NCI-H345 (cell line): ENCODE measurements around the gene SUMO3.

Source experiments
- DNase-seq: peaks from one replicate; lab custom pipeline; 2025; lab: John Stamatoyannopoulos, UW

Gene SUMO3

GRCh38 chr21:44817914-44818639 is at the start of gene SUMO3:
Gene SUMO3 (minus strand): TSS chr21:44818062. CDS start chr21:44817968, 94 bp downstream.
- peak; percentile 89 for DNase-seq

- no peak for DNase-seq
Observed at GRCh38 chr21:44867464-44867863, 49.6 kb upstream of the SUMO3 start.

- DNase-seq: peak; percentile 62
Observed at GRCh38 chr21:44866780-44867179, 48.9 kb upstream of the SUMO3 start.

- no peak for DNase-seq
Observed at GRCh38 chr21:44865561-44866280, 47.9 kb upstream of the SUMO3 start.

GRCh38 chr21:44862869-44863685 is 45.2 kb upstream of the SUMO3 start:
- DNase-seq: no peak

GRCh38 chr21:44858791-44859190 is 40.9 kb upstream of the SUMO3 start:
- DNase-seq: no peak

- DNase-seq: no peak
Observed at GRCh38 chr21:44858291-44858690, 40.4 kb upstream of the SUMO3 start.

GRCh38 chr21:44857127-44857892 is 39.4 kb upstream of the SUMO3 start:
- DNase-seq: no peak

GRCh38 chr21:44856131-44856530 is 38.3 kb upstream of the SUMO3 start:
- no peak for DNase-seq

GRCh38 chr21:44855572-44855971 is 37.7 kb upstream of the SUMO3 start:
- DNase-seq: no peak

GRCh38 chr21:44854664-44855446 is 37.0 kb upstream of the SUMO3 start:
- no peak for DNase-seq

GRCh38 chr21:44854391-44854663 is 36.5 kb upstream of the SUMO3 start:
- DNase-seq: no peak

- DNase-seq: no peak
Observed at GRCh38 chr21:44853601-44854390, 35.9 kb upstream of the SUMO3 start.

- no peak for DNase-seq
Observed at GRCh38 chr21:44850905-44851657, 33.2 kb upstream of the SUMO3 start.

- DNase-seq: no peak
Observed at GRCh38 chr21:44850208-44850800, 32.4 kb upstream of the SUMO3 start.

- DNase-seq: no peak
Observed at GRCh38 chr21:44849616-44850130, 31.8 kb upstream of the SUMO3 start.

GRCh38 chr21:44848821-44849521 is 31.1 kb upstream of the SUMO3 start:
- no peak for DNase-seq

GRCh38 chr21:44847261-44848056 is 29.6 kb upstream of the SUMO3 start:
- no peak for DNase-seq
